PC-3 (cell line): ENCODE measurements around the gene MAGEB3. TPM values are rescaled to one million over a fixed set of nuclear protein-coding genes. Genes with fewer than 3 reads are reported as not detected.

Experiments used
- ATAC-seq: fragments of 200-7000 bp; cut with Tn5 transposase; 2 replicates; pipeline ENCODE4 v1.9.1; 2020; ENCODE audit warnings: mild to moderate bottlenecking, moderate library complexity
- BruUV-seq: library from RNA; stranded (reverse); fragments of 400-500 nt; replicated peaks from 2 replicates; lab custom pipeline; 2021; lab: Mats Ljungman, UMichigan
- CTCF ChIA-PET: fragments of 300-600 bp; sonication (Branson Sonifier 250); formaldehyde crosslinking; loops from one replicate; lab custom pipeline; 2022; ENCODE audit warnings: antibody characterized with exemption; lab: Charles Lee
- POLR2A ChIA-PET: fragments of 300-600 bp; sonication (Branson Sonifier 250); formaldehyde crosslinking; loops from one replicate; lab custom pipeline; 2022; ENCODE audit warnings: antibody characterized with exemption; ENCODE audit not compliant: unreplicated experiment; lab: Charles Lee
- DNase-seq: peaks from one replicate; pipeline ENCODE4 v3.0.0-alpha.2; 2015
- H2AFZ ChIP-seq: fragments of 300-600 bp; sonication (generic); 2 replicates; pipeline ENCODE4 v1.6.0; 2016; ENCODE audit warnings: antibody characterized with exemption, low read length
- H3F3A ChIP-seq: fragments of 300-600 bp; sonication (generic); one replicate; pipeline ENCODE4 v1.6.0; 2017; ENCODE audit warnings: antibody characterized with exemption, low read length, control low read depth, mild to moderate bottlenecking; ENCODE audit not compliant: unreplicated experiment
- H3K27ac ChIP-seq: fragments of 300-600 bp; sonication (generic); 2 replicates; pipeline ENCODE4 v1.5.1; 2016; ENCODE audit warnings: mild to moderate bottlenecking, low read length
- H3K27me3 ChIP-seq: fragments of 300-600 bp; sonication (generic); 2 replicates; pipeline ENCODE4 v1.6.1; 2016; ENCODE audit warnings: low read length, mixed read lengths
- H3K36me3 ChIP-seq: fragments of 300-600 bp; sonication (generic); 2 replicates; pipeline ENCODE4 v1.6.1; 2016; ENCODE audit warnings: low read depth, mixed run types, low read length, mixed read lengths
- H3K4me1 ChIP-seq: fragments of 300-600 bp; sonication (generic); 2 replicates; pipeline ENCODE4 v1.5.1; 2016; ENCODE audit warnings: low read length; ENCODE audit not compliant: insufficient read depth
- H3K4me2 ChIP-seq: fragments of 300-600 bp; sonication (generic); 2 replicates; pipeline ENCODE4 v1.6.0; 2016; ENCODE audit warnings: low read length
- H3K4me3 ChIP-seq: fragments of 300-600 bp; sonication (generic); 2 replicates; pipeline ENCODE4 v1.5.1; 2016; ENCODE audit warnings: mild to moderate bottlenecking, low read length, mixed read lengths
- H3K79me2 ChIP-seq: fragments of 300-600 bp; sonication (generic); 2 replicates; pipeline ENCODE4 v1.6.1; 2017; ENCODE audit warnings: low read length, mixed read lengths
- H3K9ac ChIP-seq: fragments of 300-600 bp; sonication (generic); 2 replicates; pipeline ENCODE4 v1.6.0; 2016; ENCODE audit warnings: mild to moderate bottlenecking, low read length
- H3K9me2 ChIP-seq: fragments of 300-600 bp; sonication (generic); replicated peaks from 2 replicates; pipeline ENCODE4 v1.6.1; 2016; ENCODE audit warnings: mixed run types, low read length, mixed read lengths
- H3K9me3 ChIP-seq: fragments of 300-600 bp; sonication (generic); 2 replicates; pipeline ENCODE4 v1.6.1; 2016; ENCODE audit warnings: low read length, mixed read lengths
- H4K20me1 ChIP-seq: fragments of 300-600 bp; sonication (generic); 2 replicates; pipeline ENCODE4 v1.6.1; 2016; ENCODE audit warnings: low read length, mixed read lengths
- EZH2 ChIP-seq: fragments of 300-600 bp; sonication (generic); IDR thresholded peaks from one replicate; pipeline ENCODE4 v1.6.1; 2017; ENCODE audit warnings: antibody characterized with exemption, mild to moderate bottlenecking, low read length; ENCODE audit not compliant: unreplicated experiment
- EZH2phosphoT487 ChIP-seq: fragments of 300-600 bp; sonication (generic); IDR thresholded peaks from 2 replicates; pipeline ENCODE4 v1.6.1; 2018; ENCODE audit warnings: mild to moderate bottlenecking, antibody characterized with exemption, low read length, borderline replicate concordance
- intact Hi-C: fragments of 100-400 bp; cut with micrococcal nuclease; formaldehyde crosslinking; loops from 2 replicates; pipeline ENCODE4 v1.9.0; 2023
- total RNA-seq: library from RNA; depleted of rRNA; stranded (reverse); fragments of >200 nt; gene quantifications from 2 replicates; pipeline ENCODE4 v1.2.3, GENCODE V29; 2014
- TF ChIP-seq, protein P1 (sequence below): fragments of 300-600 bp; sonication (generic); conservative IDR thresholded peaks from 2 replicates; pipeline ENCODE4 v1.5.1; 2017; ENCODE audit warnings: antibody characterized with exemption, low read depth, mild to moderate bottlenecking, low read length

Gene MAGEB3
- total RNA-seq, 1 experiment from 2014 or later = not detected

DNA sequence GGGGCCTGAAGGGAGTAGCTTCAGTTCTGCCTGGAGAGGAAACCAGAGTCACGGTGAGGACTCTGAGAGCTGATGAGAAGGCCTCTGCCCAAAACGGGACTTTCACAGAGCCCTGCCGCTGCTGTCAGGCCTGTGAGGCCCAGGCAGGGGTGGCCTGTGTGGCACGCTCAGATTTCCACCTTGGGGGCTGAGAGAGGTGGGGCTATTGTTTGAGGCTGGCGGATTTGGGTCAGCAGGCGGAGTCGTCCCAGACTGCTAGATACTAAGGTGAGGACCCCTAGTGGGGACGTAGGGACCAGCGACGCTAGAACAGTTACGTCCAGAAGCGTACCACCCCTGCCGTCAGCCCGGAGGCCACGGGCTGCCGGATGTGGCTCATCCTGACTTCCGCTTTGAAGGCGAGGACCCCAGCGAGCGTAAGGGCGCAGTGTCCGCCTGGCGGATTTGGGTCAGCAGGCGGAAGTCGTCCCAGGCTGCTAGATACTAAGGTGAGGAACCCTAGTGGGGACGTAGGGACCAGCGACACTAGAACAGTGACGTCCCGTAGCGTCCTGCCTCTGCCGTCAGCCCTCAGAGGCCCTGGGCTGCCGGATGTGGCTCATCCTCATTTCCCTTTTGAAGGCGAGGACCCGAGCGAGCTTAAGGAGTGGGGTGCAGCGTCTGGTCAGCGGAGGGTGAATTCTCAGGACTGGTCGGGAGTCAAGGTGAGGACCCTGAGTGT, 16.5 kb downstream of the MAGEB3 start, which contains the start of gene MAGEB1:
MAGEB1 (plus strand) TSS at position 378 of the 721 bp plus-strand sequence. CDS start 3,348 bp downstream, outside the sequence.
- Histone ChIP-seq H3K79me2 (no peaks in the 10 kb centered on the region), H3K9me3 (no peaks in the 10 kb centered on the region), H4K20me1 (no peaks in the 10 kb centered on the region), H3K27me3 (peaks cover 9% of the 10 kb centered on the region; the same call in 1 of the 2 replicates), H3K4me2 (no peak within 1 kb of the TSS), H3K9me2 (no peaks in the 10 kb centered on the region), H3K36me3 (no peaks in the 10 kb centered on the region), H3F3A (no peaks in the 10 kb centered on the region), H3K4me1 (no peaks in the 10 kb centered on the region), H3K4me3 (no peak within 1 kb of the TSS), H2AFZ (no peak within 1 kb of the TSS), H3K27ac (no peak within 1 kb of the TSS), H3K9ac (no peak within 1 kb of the TSS)
- ATAC-seq = no peak
- TF ChIP-seq, protein P1, sequence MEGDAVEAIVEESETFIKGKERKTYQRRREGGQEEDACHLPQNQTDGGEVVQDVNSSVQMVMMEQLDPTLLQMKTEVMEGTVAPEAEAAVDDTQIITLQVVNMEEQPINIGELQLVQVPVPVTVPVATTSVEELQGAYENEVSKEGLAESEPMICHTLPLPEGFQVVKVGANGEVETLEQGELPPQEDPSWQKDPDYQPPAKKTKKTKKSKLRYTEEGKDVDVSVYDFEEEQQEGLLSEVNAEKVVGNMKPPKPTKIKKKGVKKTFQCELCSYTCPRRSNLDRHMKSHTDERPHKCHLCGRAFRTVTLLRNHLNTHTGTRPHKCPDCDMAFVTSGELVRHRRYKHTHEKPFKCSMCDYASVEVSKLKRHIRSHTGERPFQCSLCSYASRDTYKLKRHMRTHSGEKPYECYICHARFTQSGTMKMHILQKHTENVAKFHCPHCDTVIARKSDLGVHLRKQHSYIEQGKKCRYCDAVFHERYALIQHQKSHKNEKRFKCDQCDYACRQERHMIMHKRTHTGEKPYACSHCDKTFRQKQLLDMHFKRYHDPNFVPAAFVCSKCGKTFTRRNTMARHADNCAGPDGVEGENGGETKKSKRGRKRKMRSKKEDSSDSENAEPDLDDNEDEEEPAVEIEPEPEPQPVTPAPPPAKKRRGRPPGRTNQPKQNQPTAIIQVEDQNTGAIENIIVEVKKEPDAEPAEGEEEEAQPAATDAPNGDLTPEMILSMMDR = no peak; the same call in 1 of the 2 replicates
- no peak for TF ChIP-seq EZH2
- no peak for TF ChIP-seq EZH2phosphoT487
- BruUV-seq = no TSS peak
- ChIA-PET CTCF (no interaction called here), POLR2A (no interaction called here)
- intact Hi-C loops = no loop called here
- DNase-seq = no peak

DNA sequence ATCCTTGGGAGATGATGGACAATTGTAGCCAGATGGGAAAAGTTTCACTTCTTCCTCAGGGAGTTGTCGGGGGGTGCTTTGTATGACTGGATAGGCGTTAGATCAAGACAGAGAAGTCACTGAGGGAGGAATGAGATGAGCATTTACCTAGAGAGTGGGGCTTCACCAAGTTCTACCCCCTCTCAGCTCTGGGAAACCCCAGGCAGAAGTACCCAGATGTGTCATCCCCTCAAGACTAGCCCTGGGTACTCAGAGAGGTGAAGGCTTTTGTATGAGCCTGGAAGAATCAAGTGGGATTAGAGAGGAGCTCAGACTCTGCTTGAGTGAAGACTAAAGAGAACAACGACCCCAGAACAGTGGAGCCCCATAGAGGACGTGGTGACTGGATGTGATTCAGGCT, 18.4 kb downstream of the MAGEB3 start:
- no TSS peak for BruUV-seq
- no peaks in the 10 kb centered on the region for H3F3A ChIP-seq
- no peaks in the 10 kb centered on the region for H3K36me3 ChIP-seq
- H3K27ac ChIP-seq = no peak overlapping the region
- no peaks in the 10 kb centered on the region for H3K9me3 ChIP-seq
- DNase-seq (no peak), ATAC-seq (no peak)
- no peaks in the 10 kb centered on the region for H3K9me2 ChIP-seq
- TF ChIP-seq, protein P1 = no peak
- H3K4me2 ChIP-seq = no peak overlapping the region
- ChIA-PET CTCF (no interaction called here), POLR2A (no interaction called here)
- H2AFZ ChIP-seq = no peak overlapping the region
- intact Hi-C loops = no loop called here
- H3K27me3 ChIP-seq = 0 out of 2 replicates have a peak, but pooled peaks cover 5% of the 10 kb centered on the region
- H3K79me2 ChIP-seq = no peaks in the 10 kb centered on the region
- no peak overlapping the region for H3K4me3 ChIP-seq
- H3K9ac ChIP-seq = no peak overlapping the region
- H3K4me1 ChIP-seq = no peaks in the 10 kb centered on the region
- no peaks in the 10 kb centered on the region for H4K20me1 ChIP-seq

DNA sequence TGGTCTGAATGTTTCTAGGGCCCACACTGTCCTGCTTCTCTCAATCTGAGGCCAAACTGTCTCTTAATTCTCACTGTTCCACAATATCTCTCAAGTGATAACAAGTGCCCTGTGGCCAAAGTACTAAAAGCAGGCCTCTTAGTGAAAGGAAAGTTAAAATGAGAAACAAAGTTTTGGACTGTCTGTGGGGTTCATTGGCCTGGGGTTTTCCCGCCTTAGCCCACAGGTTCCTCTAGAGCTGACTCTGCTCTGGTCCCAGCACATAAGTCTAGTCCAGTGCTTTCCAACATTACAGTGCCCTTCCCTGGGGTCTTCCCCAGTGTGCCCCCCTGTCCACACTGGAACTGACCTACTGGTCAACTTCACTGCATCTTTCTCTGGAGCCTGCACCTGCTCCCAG, 22.8 kb downstream of the MAGEB3 start:
- no TSS peak for BruUV-seq
- no peak for DNase-seq
- POLR2A ChIA-PET = no interaction called here

More for the DNA sequence above, 22.8 kb downstream of the MAGEB3 start:
- H3K9me3 ChIP-seq = 0 out of 2 replicates have a peak, but pooled peaks cover 3% of the 10 kb centered on the region
- no peak for ATAC-seq
- H3K79me2 ChIP-seq = no peaks in the 10 kb centered on the region
- no peaks in the 10 kb centered on the region for H3K9me2 ChIP-seq
- H3K36me3 ChIP-seq = no peaks in the 10 kb centered on the region
- H3K4me2 ChIP-seq = no peak overlapping the region
- no peak overlapping the region for H2AFZ ChIP-seq
- intact Hi-C loops = no loop called here
- CTCF ChIA-PET = no interaction called here
- H3K27ac ChIP-seq = no peak overlapping the region
- H3K9ac ChIP-seq = no peak overlapping the region
- TF ChIP-seq, protein P1 = no peak
- TF ChIP-seq EZH2phosphoT487 = no peak
- no peak for TF ChIP-seq EZH2
- H3K4me3 ChIP-seq = no peak overlapping the region
- no peaks in the 10 kb centered on the region for H3K27me3 ChIP-seq
- H3F3A ChIP-seq = no peaks in the 10 kb centered on the region
- no peaks in the 10 kb centered on the region for H4K20me1 ChIP-seq
- H3K4me1 ChIP-seq = no peaks in the 10 kb centered on the region
